SU-DHL-6 (cell line): Measurements from ENCODE around the gene C1orf21.

Experiments used
- CTCF ChIP-seq: fragments of 200-600 bp; sonication (generic); IDR thresholded peaks from one replicate; pipeline ENCODE4 v1.5.1; 2017; ENCODE audit warnings: antibody characterized with exemption, mild to moderate bottlenecking, low read length, moderate library complexity; ENCODE audit not compliant: insufficient read depth, poor library complexity, severe bottlenecking
- EZH2phosphoT487 ChIP-seq: fragments of 200-600 bp; sonication (generic), shearing (Covaris generic); conservative IDR thresholded peaks from 2 replicates; pipeline ENCODE4 v1.6.1; 2018; ENCODE audit warnings: mild to moderate bottlenecking, antibody characterized with exemption, low read length, moderate library complexity, mixed read lengths

- no peak for TF ChIP-seq CTCF
- TF ChIP-seq EZH2phosphoT487, result no peak
Measured at GRCh38 chr1:184593597-184593996, 206.8 kb downstream of the C1orf21 start.
